ENCODE results near the gene DNAH2.

The DNAH2 gene

GRCh38 chr17:7842380-7843256 is 125.1 kb downstream of the DNAH2 start (continued):
- no peak for TF ChIP-seq ZNF473 (tag by site-specific recombination; IDR thresholded peaks at IDR 0.05)
- TF ChIP-seq ZNF157 (tag by site-specific recombination; IDR thresholded peaks at IDR 0.05), result no peak
- no peak; the same call in 1 of the 2 replicates for TF ChIP-seq ZNF324 (tag by site-specific recombination; IDR thresholded peaks at IDR 0.05)
- no peak for TF ChIP-seq ZFP3 (tag by site-specific recombination; IDR thresholded peaks at IDR 0.05; ENCODE audit: low read depth)
- no peak for TF ChIP-seq ZNF571 (tag by site-specific recombination; IDR thresholded peaks at IDR 0.05)
- TF ChIP-seq ZNF280C (tag by site-specific recombination; IDR thresholded peaks at IDR 0.05), result no peak
- no peak for TF ChIP-seq ZNF530 (tag by site-specific recombination; IDR thresholded peaks at IDR 0.05; ENCODE audit: low read depth)
- no peak for TF ChIP-seq KLF9 (tag by site-specific recombination; IDR thresholded peaks at IDR 0.05; ENCODE audit: low read depth)
- TF ChIP-seq ZNF654 (tag by site-specific recombination; IDR thresholded peaks at IDR 0.05; ENCODE audit: low read depth), result no peak
- no peak for TF ChIP-seq ZNF843 (tag by site-specific recombination; IDR thresholded peaks at IDR 0.05)
- peak; percentile 97 for TF ChIP-seq ZBTB11 (tag by site-specific recombination; conservative IDR thresholded peaks at IDR 0.05; ENCODE audit: low read depth)
- TF ChIP-seq ZFP37 (tag by site-specific recombination; IDR thresholded peaks at IDR 0.05), result peak; percentile 55; the same call in 1 of the 2 replicates
- peak; percentile 87 for TF ChIP-seq KLF17 (tag by site-specific recombination; IDR thresholded peaks at IDR 0.05)
- no peak for TF ChIP-seq ZNF140 (tag by site-specific recombination; IDR thresholded peaks at IDR 0.05)
- TF ChIP-seq ZNF280D (tag by site-specific recombination; IDR thresholded peaks at IDR 0.05), result no peak
- no peak for TF ChIP-seq KLF10 (tag by site-specific recombination; IDR thresholded peaks at IDR 0.05)
- no peak for TF ChIP-seq ZNF561 (tag by site-specific recombination; IDR thresholded peaks at IDR 0.05; ENCODE audit: borderline replicate concordance)
- TF ChIP-seq MYNN (tag by site-specific recombination; IDR thresholded peaks at IDR 0.05; ENCODE audit: borderline replicate concordance), result no peak
- no peak for TF ChIP-seq ZNF623 (tag by site-specific recombination; IDR thresholded peaks at IDR 0.05)
- TF ChIP-seq ZNF174 (tag by site-specific recombination; IDR thresholded peaks at IDR 0.05), result no peak
- no peak for TF ChIP-seq REPIN1 (tag by site-specific recombination; IDR thresholded peaks at IDR 0.05; ENCODE audit: low read depth)
- no peak for TF ChIP-seq ZNF19 (tag by site-specific recombination; IDR thresholded peaks at IDR 0.05; ENCODE audit: low read depth)
- TF ChIP-seq ZBTB49 (tag by site-specific recombination; IDR thresholded peaks at IDR 0.05; ENCODE audit: low read depth), result no peak
- TF ChIP-seq ZNF707 (tag by site-specific recombination; IDR thresholded peaks at IDR 0.05), result no peak
- no peak for TF ChIP-seq ZNF211 (tag by site-specific recombination; IDR thresholded peaks at IDR 0.05; ENCODE audit: low read depth)
- TF ChIP-seq ZNF660 (tag by site-specific recombination; IDR thresholded peaks at IDR 0.05), result no peak
- TF ChIP-seq ZNF544 (tag by site-specific recombination; IDR thresholded peaks at IDR 0.05), result no peak
- TF ChIP-seq GLI2 (tag by site-specific recombination; IDR thresholded peaks at IDR 0.05; ENCODE audit: borderline replicate concordance, low read depth), result no peak

Data from HEK293 (cell line).